GM20000 (cell line): ENCODE results near the gene ECI1.

ENCODE experiments used
- DNase-seq: peaks from one replicate; pipeline ENCODE4 v3.0.0; 2012; ENCODE audit warnings: low spot score
- CTCF ChIP-seq: IDR thresholded peaks from 2 replicates; pipeline ENCODE4 v1.5.1; 2012; ENCODE audit warnings: mild to moderate bottlenecking, control low read depth; ENCODE audit errors: extremely low read depth, missing control alignments

ECI1 gene

GRCh38 chr16:2257726-2258125, 6.3 kb upstream of the ECI1 start:
- TF ChIP-seq CTCF = no peak

GRCh38 chr16:2256531-2257140, 5.2 kb upstream of the ECI1 start:
- TF ChIP-seq CTCF = no peak
- DNase-seq = no peak

More at GRCh38 chr16:2257726-2258125, 6.3 kb upstream of the ECI1 start:
- no peak for DNase-seq

GRCh38 chr16:2253293-2253692, 1.9 kb upstream of the ECI1 start:
- DNase-seq = no peak
- TF ChIP-seq CTCF = no peak

GRCh38 chr16:2252806-2253148, 1.4 kb upstream of the ECI1 start:
- no peak for TF ChIP-seq CTCF
- DNase-seq = no peak

GRCh38 chr16:2250652-2251295, 613 bp downstream of the ECI1 start:
- no peak for TF ChIP-seq CTCF
- no peak for DNase-seq

GRCh38 chr16:2246301-2246885, 5.0 kb downstream of the ECI1 start:
- DNase-seq = no peak
- no peak for TF ChIP-seq CTCF

- no peak for TF ChIP-seq CTCF
- DNase-seq = no peak
Observed at GRCh38 chr16:2244926-2245795, 6.2 kb downstream of the ECI1 start.
